T-helper 22 cell (primary cell): Measurements from ENCODE around the gene BMPR1A.
"Not testable (repeated sequence)": the region's sequence is repeated elsewhere in the genome, so short reads cannot be mapped to it uniquely, and the experiment has no call there.

Source experiments
- DNase-seq: peaks from one replicate; pipeline ENCODE4 v3.0.0-alpha.2; 2020; ENCODE audit warnings: low read depth

Gene BMPR1A

GRCh38 chr10:86969421-86970041 lies 213.1 kb downstream of the BMPR1A start:
- DNase-seq = no peak

- DNase-seq = no peak
Observed at GRCh38 chr10:86970162-86970981, 214.0 kb downstream of the BMPR1A start.

- DNase-seq = no peak
Observed at GRCh38 chr10:86970982-86971231, 214.5 kb downstream of the BMPR1A start.

- DNase-seq = peak; percentile 91
Observed at GRCh38 chr10:86971232-86971991, 215.0 kb downstream of the BMPR1A start.

- DNase-seq = no peak
Observed at GRCh38 chr10:86972613-86973380, 216.4 kb downstream of the BMPR1A start.

GRCh38 chr10:86974484-86974883 lies 218.1 kb downstream of the BMPR1A start:
- no peak for DNase-seq

GRCh38 chr10:86976362-86977056 lies 220.1 kb downstream of the BMPR1A start:
- DNase-seq = no peak

- not testable (repeated sequence) for DNase-seq
Observed at GRCh38 chr10:86978457-86978856, 222.0 kb downstream of the BMPR1A start.

- DNase-seq = no peak
Observed at GRCh38 chr10:86979296-86979818, 222.9 kb downstream of the BMPR1A start.

GRCh38 chr10:86979977-86980448 lies 223.6 kb downstream of the BMPR1A start:
- no peak for DNase-seq

- DNase-seq = not testable (repeated sequence)
Observed at GRCh38 chr10:86981020-86981419, 224.6 kb downstream of the BMPR1A start.

- DNase-seq = no peak
Observed at GRCh38 chr10:86981716-86982115, 225.3 kb downstream of the BMPR1A start.
